ENCODE measurements around the gene ARHGAP6. TPM values are rescaled to one million over a fixed set of nuclear protein-coding genes. Genes with fewer than 3 reads are reported as not detected.

The ARHGAP6 gene
- total RNA-seq, 1 experiment from 2014 or later: 0.10 TPM

DNA sequence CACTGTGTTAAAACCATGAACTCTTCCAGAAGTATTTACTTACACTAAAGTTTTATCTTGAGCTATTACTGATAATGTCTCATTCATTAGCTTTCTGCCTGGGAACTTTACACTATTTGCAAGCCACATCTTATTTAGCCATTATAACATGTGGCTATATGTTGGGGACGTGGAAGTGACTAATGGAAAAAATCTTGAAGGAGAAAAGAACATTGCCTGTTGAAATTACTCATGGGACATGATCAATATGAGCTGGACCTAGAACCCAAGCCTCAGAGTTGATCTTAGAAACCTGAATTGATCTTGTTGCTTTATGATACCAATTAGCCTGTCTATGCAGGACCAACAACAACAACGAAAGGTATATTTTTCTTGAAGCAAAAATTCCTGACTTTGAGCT lies 22.5 kb upstream of the ARHGAP6 start:
- BruUV-seq (replicated peaks): no TSS peak

DNA sequence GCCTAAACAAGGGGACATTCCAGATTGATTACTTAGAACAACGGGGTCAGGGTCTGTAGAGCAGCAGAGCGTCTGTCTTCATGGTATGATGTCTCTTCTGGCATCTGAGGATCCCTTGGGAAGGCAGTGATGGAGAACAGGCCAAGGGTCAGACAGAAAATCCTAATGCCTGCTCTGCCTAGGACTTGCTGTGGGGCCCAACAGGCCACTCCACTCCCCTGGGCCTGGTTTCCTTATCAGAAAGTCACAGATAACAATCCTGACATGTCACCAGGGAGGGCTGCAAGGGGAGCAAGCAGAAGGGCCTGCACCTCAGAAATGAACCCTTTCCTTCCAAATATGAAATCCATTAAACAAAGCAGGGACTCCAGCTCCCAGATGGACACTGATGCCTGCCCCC lies 21.4 kb upstream of the ARHGAP6 start:
- H3K9ac ChIP-seq (ENCODE audit: low read length): no peak overlapping the region
- CTCF ChIA-PET: no interaction called here
- no peaks in the 10 kb centered on the region for H3K79me2 ChIP-seq (ENCODE audit: insufficient read depth, low read length)
- no peaks in the 10 kb centered on the region for H3K4me1 ChIP-seq (ENCODE audit: control insufficient read depth in 1 of 2, insufficient read depth in 2 of 2, low read length in 2 of 2)
- H3K27ac ChIP-seq (ENCODE audit: low read depth, low read length): no peak overlapping the region
- intact Hi-C loops (cut with micrococcal nuclease): no loop called here
- H3K9me2 ChIP-seq (ENCODE audit: insufficient read depth): no peaks in the 10 kb centered on the region
- H3K4me3 ChIP-seq (replicated peaks in 1 of 2; ENCODE audit: low read depth in 1 of 2, low read length in 2 of 2): no peak overlapping the region
- ATAC-seq (no peak), DNase-seq (ENCODE audit: low read depth, low spot score) (no peak)
- no peaks in the 10 kb centered on the region for H4K20me1 ChIP-seq (ENCODE audit: insufficient read depth)
- no peaks in the 10 kb centered on the region for H3K9me3 ChIP-seq (ENCODE audit: control insufficient read depth in 1 of 2, insufficient read depth in 1 of 2, low read depth in 1 of 2, low read length in 2 of 2)
- no peaks in the 10 kb centered on the region for H3K27me3 ChIP-seq (ENCODE audit: insufficient read depth, low read length)
- TF ChIP-seq POLR2A (IDR thresholded peaks at IDR 0.05; ENCODE audit: borderline replicate concordance, extremely low read depth, insufficient read depth, insufficient read length) (no peak), ZFX (IDR thresholded peaks at IDR 0.05) (no peak), EZH2 (IDR thresholded peaks at IDR 0.05) (no peak), EZH2phosphoT487 (IDR thresholded peaks at IDR 0.05; ENCODE audit: borderline replicate concordance) (no peak)
- POLR2A ChIA-PET: no interaction called here
- RAD21 ChIA-PET (ENCODE audit: low non-redundant PET in 1 of 2, low total read pairs in 2 of 2, uncharacterized antibody in 2 of 2, unreplicated experiment in 2 of 2): no interaction called here
- H2AFZ ChIP-seq (ENCODE audit: low read depth, low read length, poor library complexity, severe bottlenecking): no peak overlapping the region
- BruUV-seq (replicated peaks): no TSS peak
- H3K36me3 ChIP-seq (ENCODE audit: control insufficient read depth in 1 of 2, insufficient read depth in 2 of 2, low read length in 2 of 2): no peaks in the 10 kb centered on the region
- no peak overlapping the region for H3K4me2 ChIP-seq (ENCODE audit: low read length)

More for the DNA sequence above, 22.5 kb upstream of the ARHGAP6 start:
- intact Hi-C loops (cut with micrococcal nuclease): no loop called here
- H3K9me3 ChIP-seq (ENCODE audit: control insufficient read depth in 1 of 2, insufficient read depth in 1 of 2, low read depth in 1 of 2, low read length in 2 of 2): no peaks in the 10 kb centered on the region
- H3K4me2 ChIP-seq (ENCODE audit: low read length): no peak overlapping the region
- no peak overlapping the region for H3K9ac ChIP-seq (ENCODE audit: low read length)
- DNase-seq (ENCODE audit: low read depth, low spot score) (no peak), ATAC-seq (no peak)
- no peaks in the 10 kb centered on the region for H3K4me1 ChIP-seq (ENCODE audit: control insufficient read depth in 1 of 2, insufficient read depth in 2 of 2, low read length in 2 of 2)
- CTCF ChIA-PET: no interaction called here
- no peaks in the 10 kb centered on the region for H3K79me2 ChIP-seq (ENCODE audit: insufficient read depth, low read length)
- H3K4me3 ChIP-seq (replicated peaks in 1 of 2; ENCODE audit: low read depth in 1 of 2, low read length in 2 of 2): no peak overlapping the region
- POLR2A ChIA-PET: no interaction called here
- H2AFZ ChIP-seq (ENCODE audit: low read depth, low read length, poor library complexity, severe bottlenecking): no peak overlapping the region
- TF ChIP-seq SRF (IDR thresholded peaks at IDR 0.05; ENCODE audit: low read depth): no peak
- H3K9me2 ChIP-seq (ENCODE audit: insufficient read depth): no peaks in the 10 kb centered on the region
- no peaks in the 10 kb centered on the region for H3K27me3 ChIP-seq (ENCODE audit: insufficient read depth, low read length)
- no peaks in the 10 kb centered on the region for H3K36me3 ChIP-seq (ENCODE audit: control insufficient read depth in 1 of 2, insufficient read depth in 2 of 2, low read length in 2 of 2)
- RAD21 ChIA-PET (ENCODE audit: low non-redundant PET in 1 of 2, low total read pairs in 2 of 2, uncharacterized antibody in 2 of 2, unreplicated experiment in 2 of 2): no interaction called here
- no peaks in the 10 kb centered on the region for H4K20me1 ChIP-seq (ENCODE audit: insufficient read depth)
- no peak overlapping the region for H3K27ac ChIP-seq (ENCODE audit: low read depth, low read length)

DNA sequence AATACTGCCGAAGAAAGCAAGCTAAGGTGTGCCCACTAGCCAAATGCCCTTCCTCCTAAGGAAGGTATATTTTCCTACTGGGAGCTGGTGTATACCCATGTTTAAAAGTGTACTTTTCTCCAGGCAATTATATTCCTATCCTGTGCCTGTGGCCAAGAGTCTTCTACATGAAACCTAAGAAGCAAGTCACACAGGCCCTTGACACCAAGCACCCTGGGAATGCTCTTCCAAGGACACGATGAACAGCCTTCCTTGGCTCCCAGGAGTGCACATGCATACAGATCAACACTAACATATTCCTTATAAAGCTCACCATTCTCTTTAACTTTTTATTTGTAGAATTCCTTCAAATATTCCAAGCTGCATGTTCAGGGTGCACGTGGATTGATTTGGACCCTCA lies 17.3 kb upstream of the ARHGAP6 start:
- Histone ChIP-seq H4K20me1 (ENCODE audit: insufficient read depth) (no peaks in the 10 kb centered on the region), H3K9me2 (ENCODE audit: insufficient read depth) (no peaks in the 10 kb centered on the region), H3K9me3 (ENCODE audit: control insufficient read depth in 1 of 2, insufficient read depth in 1 of 2, low read depth in 1 of 2, low read length in 2 of 2) (no peaks in the 10 kb centered on the region), H2AFZ (ENCODE audit: low read depth, low read length, poor library complexity, severe bottlenecking) (no peak overlapping the region), H3K36me3 (ENCODE audit: control insufficient read depth in 1 of 2, insufficient read depth in 2 of 2, low read length in 2 of 2) (no peaks in the 10 kb centered on the region), H3K4me2 (ENCODE audit: low read length) (no peak overlapping the region), H3K79me2 (ENCODE audit: insufficient read depth, low read length) (no peaks in the 10 kb centered on the region), H3K4me3 (replicated peaks in 1 of 2; ENCODE audit: low read depth in 1 of 2, low read length in 2 of 2) (no peak overlapping the region), H3K9ac (ENCODE audit: low read length) (no peak overlapping the region), H3K27me3 (ENCODE audit: insufficient read depth, low read length) (no peaks in the 10 kb centered on the region), H3K4me1 (ENCODE audit: control insufficient read depth in 1 of 2, insufficient read depth in 2 of 2, low read length in 2 of 2) (no peaks in the 10 kb centered on the region), H3K27ac (ENCODE audit: low read depth, low read length) (no peak overlapping the region)
- TF ChIP-seq EZH2 (IDR thresholded peaks at IDR 0.05): no peak
- TF ChIP-seq POLR2A (IDR thresholded peaks at IDR 0.05; ENCODE audit: borderline replicate concordance, extremely low read depth, insufficient read depth, insufficient read length): no peak
- no peak for TF ChIP-seq ZFX (IDR thresholded peaks at IDR 0.05)
- no peak for TF ChIP-seq CBX3 (IDR thresholded peaks at IDR 0.05; ENCODE audit: low read depth)
- POLR2A ChIA-PET: no interaction called here
- DNase-seq (ENCODE audit: low read depth, low spot score): no peak
- CTCF ChIA-PET: no interaction called here
- BruUV-seq (replicated peaks): no TSS peak
- RAD21 ChIA-PET (ENCODE audit: low non-redundant PET in 1 of 2, low total read pairs in 2 of 2, uncharacterized antibody in 2 of 2, unreplicated experiment in 2 of 2): no interaction called here
- intact Hi-C loops (cut with micrococcal nuclease): no loop called here
- ATAC-seq: no peak

Data from HCT116 (cell line).